Muscle of back (tissue), 11 donors: ENCODE data around the gene KLF15. TPM values are rescaled to one million over a fixed set of nuclear protein-coding genes. Genes with fewer than 3 reads are reported as not detected.
A peak's percentile ranks its signal among the peaks of the same experiment; 100 is the strongest.
"Not testable (repeated sequence)": the region's sequence is repeated elsewhere in the genome, so short reads cannot be mapped to it uniquely, and the experiment has no call there.

ENCODE experiments used
- DNase-seq, 3 donors: peaks; one replicate each; pipeline versions ENCODE4 v3.0.0 to v3.0.0-alpha.2; 2013
- polyA plus RNA-seq, 10 donors: library from polyadenylated mRNA; unstranded; fragments of 120-200 nt; gene quantifications; one replicate each; pipeline ENCODE4 v1.2.1, GENCODE V29; 2013; ENCODE audit not compliant: insufficient read length in 10 of 10

The KLF15 gene
- polyA plus RNA-seq, 10 donors, result 0.66 to 2.1 (median 1.1) TPM

GRCh38 chr3:126347543-126348161 lies 9.6 kb downstream of the KLF15 start:
- DNase-seq, result no peak

- DNase-seq, result no peak
Measured at GRCh38 chr3:126346466-126346865, 10.7 kb downstream of the KLF15 start.

- no peak for DNase-seq
Measured at GRCh38 chr3:126345641-126346460, 11.4 kb downstream of the KLF15 start.

GRCh38 chr3:126345231-126345630 lies 12.0 kb downstream of the KLF15 start:
- DNase-seq, result no peak

- DNase-seq, result no peak
Measured at GRCh38 chr3:126344380-126345041, 12.7 kb downstream of the KLF15 start.

- no peak for DNase-seq
Measured at GRCh38 chr3:126343649-126344035, 13.6 kb downstream of the KLF15 start.

- peak in 2 of 3 donors; percentile 16 to 33 for DNase-seq
Measured at GRCh38 chr3:126342991-126343648, 14.1 kb downstream of the KLF15 start.

GRCh38 chr3:126342211-126342610 lies 15.0 kb downstream of the KLF15 start:
- DNase-seq, result no peak

- no peak for DNase-seq
Measured at GRCh38 chr3:126341755-126342150, 15.5 kb downstream of the KLF15 start.

GRCh38 chr3:126340943-126341754 lies 16.1 kb downstream of the KLF15 start:
- no peak for DNase-seq

- no peak for DNase-seq
Measured at GRCh38 chr3:126340596-126340942, 16.6 kb downstream of the KLF15 start.

- no peak for DNase-seq
Measured at GRCh38 chr3:126340081-126340511, 17.1 kb downstream of the KLF15 start.

GRCh38 chr3:126339466-126339865 lies 17.7 kb downstream of the KLF15 start:
- no peak for DNase-seq

GRCh38 chr3:126338790-126339288 lies 18.4 kb downstream of the KLF15 start:
- DNase-seq, result no peak

- no peak for DNase-seq
Measured at GRCh38 chr3:126337980-126338651, 19.1 kb downstream of the KLF15 start.

- DNase-seq, result not testable (repeated sequence)
Measured at GRCh38 chr3:126331812-126332336, 25.3 kb downstream of the KLF15 start.

GRCh38 chr3:126329927-126330725 lies 27.1 kb downstream of the KLF15 start:
- DNase-seq, result no peak

GRCh38 chr3:126326629-126327028 lies 30.6 kb downstream of the KLF15 start:
- DNase-seq, result no peak

- DNase-seq, result no peak
Measured at GRCh38 chr3:126322181-126322967, 34.8 kb downstream of the KLF15 start.
